Smooth muscle cell (in vitro differentiated cells): ENCODE data around the gene ANKS1B. TPM values are rescaled to one million over a fixed set of nuclear protein-coding genes. Genes with fewer than 3 reads are reported as not detected.

Source experiments
- DNase-seq: peaks from one replicate; lab custom pipeline; 2025; ENCODE audit not compliant: unreplicated experiment; lab: John Stamatoyannopoulos, UW
- H2AFZ ChIP-seq: fragments of 200-600 bp; sonication (generic); 2 replicates; pipeline ENCODE4 v1.6.0; 2016; ENCODE audit warnings: antibody characterized with exemption, low read depth, mild to moderate bottlenecking
- H3F3A ChIP-seq: fragments of 200-600 bp; sonication (generic); 2 replicates; pipeline ENCODE4 v1.6.0; 2017; ENCODE audit warnings: antibody characterized with exemption, low read depth
- H3K27ac ChIP-seq: fragments of 200-600 bp; sonication (generic); 2 replicates; pipeline ENCODE4 v1.5.1; 2016; ENCODE audit warnings: low read depth, mild to moderate bottlenecking
- H3K27me3 ChIP-seq: fragments of 200-600 bp; sonication (generic); 2 replicates; pipeline ENCODE4 v1.6.1; 2016; ENCODE audit warnings: low read depth, mild to moderate bottlenecking
- H3K36me3 ChIP-seq: fragments of 200-600 bp; sonication (generic); 2 replicates; pipeline ENCODE4 v1.5.1; 2016; ENCODE audit warnings: low read depth
- H3K4me1 ChIP-seq: fragments of 200-600 bp; sonication (generic); 2 replicates; pipeline ENCODE4 v1.5.1; 2016; ENCODE audit warnings: low read depth
- H3K4me2 ChIP-seq: fragments of 200-600 bp; sonication (generic); 2 replicates; pipeline ENCODE4 v1.6.0; 2016; ENCODE audit warnings: mild to moderate bottlenecking
- H3K4me3 ChIP-seq: fragments of 200-600 bp; sonication (generic); 2 replicates; pipeline ENCODE4 v1.5.1; 2016; ENCODE audit warnings: mild to moderate bottlenecking
- H3K79me2 ChIP-seq: fragments of 200-600 bp; sonication (generic); 2 replicates; pipeline ENCODE4 v1.6.0; 2016; ENCODE audit warnings: low read depth, mild to moderate bottlenecking
- H3K9ac ChIP-seq: fragments of 200-600 bp; sonication (generic); 2 replicates; pipeline ENCODE4 v1.6.0; 2016; ENCODE audit warnings: low read depth
- H3K9me3 ChIP-seq: fragments of 200-600 bp; sonication (generic); replicated peaks from 2 replicates; pipeline ENCODE4 v1.5.1; 2016; ENCODE audit warnings: low read depth
- H4K20me1 ChIP-seq: fragments of 200-600 bp; sonication (generic); 2 replicates; pipeline ENCODE4 v1.6.0; 2016; ENCODE audit warnings: low read depth
- WGBS: methylation state at CpG from one replicate; pipeline ENCODE4 v1.1.7; 2016; ENCODE audit warnings: low lambda C conversion rate; 5-methylcytosine and 5-hydroxymethylcytosine counted together
- polyA plus RNA-seq: library from polyadenylated mRNA; unstranded; fragments of >200 nt; fragmentation: Nextera tagmentation; extraction: Ambion mirVana; gene quantifications from 2 replicates; pipeline ENCODE4 v1.2.1, GENCODE V29; 2016
- total RNA-seq: library from RNA; depleted of rRNA; stranded (reverse); fragments of >200 nt; gene quantifications from 2 replicates; pipeline ENCODE4 v1.2.3, GENCODE V29; 2014
- TF ChIP-seq, protein P1 (sequence below): fragments of 200-600 bp; sonication (generic); IDR thresholded peaks from 2 replicates; pipeline ENCODE4 v1.5.1; 2017; ENCODE audit warnings: borderline replicate concordance, mild to moderate bottlenecking, antibody characterized with exemption; ENCODE audit not compliant: insufficient read depth, poor library complexity, severe bottlenecking

ANKS1B gene
- total and polyA plus RNA-seq, 2 experiments from 2014 or later = 0.47 to 7.3 TPM

DNA sequence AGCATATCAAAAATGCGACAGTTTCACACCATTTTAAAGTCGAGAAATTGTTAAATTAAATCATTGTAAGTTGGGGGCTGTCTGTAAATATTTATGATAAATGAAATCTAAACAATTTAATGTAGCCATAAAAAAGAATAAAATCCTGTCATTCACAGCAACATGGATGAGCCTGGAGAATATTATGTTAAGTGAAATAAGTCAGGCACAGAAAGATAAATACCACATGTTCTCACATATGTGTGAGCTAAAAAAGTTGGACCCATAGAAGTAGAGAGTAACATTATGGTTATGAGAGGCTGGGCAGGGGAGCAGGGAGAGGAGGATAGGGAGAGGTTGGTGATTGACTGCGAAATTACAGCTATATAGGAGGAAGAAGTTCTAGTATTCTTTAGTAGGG, 201.3 kb downstream of the ANKS1B start:
- H3K9me3 ChIP-seq = no peaks in the 10 kb centered on the region
- H2AFZ ChIP-seq = no peak overlapping the region
- no peak overlapping the region for H3K4me2 ChIP-seq
- no peaks in the 10 kb centered on the region for H3K36me3 ChIP-seq
- WGBS = 88% methylated on average over 3 of the region's 3 CpGs
- no peak overlapping the region for H3K27ac ChIP-seq
- no peaks in the 10 kb centered on the region for H3K27me3 ChIP-seq
- H3K4me1 ChIP-seq = no peaks in the 10 kb centered on the region
- H3K79me2 ChIP-seq = no peaks in the 10 kb centered on the region
- TF ChIP-seq, protein P1, sequence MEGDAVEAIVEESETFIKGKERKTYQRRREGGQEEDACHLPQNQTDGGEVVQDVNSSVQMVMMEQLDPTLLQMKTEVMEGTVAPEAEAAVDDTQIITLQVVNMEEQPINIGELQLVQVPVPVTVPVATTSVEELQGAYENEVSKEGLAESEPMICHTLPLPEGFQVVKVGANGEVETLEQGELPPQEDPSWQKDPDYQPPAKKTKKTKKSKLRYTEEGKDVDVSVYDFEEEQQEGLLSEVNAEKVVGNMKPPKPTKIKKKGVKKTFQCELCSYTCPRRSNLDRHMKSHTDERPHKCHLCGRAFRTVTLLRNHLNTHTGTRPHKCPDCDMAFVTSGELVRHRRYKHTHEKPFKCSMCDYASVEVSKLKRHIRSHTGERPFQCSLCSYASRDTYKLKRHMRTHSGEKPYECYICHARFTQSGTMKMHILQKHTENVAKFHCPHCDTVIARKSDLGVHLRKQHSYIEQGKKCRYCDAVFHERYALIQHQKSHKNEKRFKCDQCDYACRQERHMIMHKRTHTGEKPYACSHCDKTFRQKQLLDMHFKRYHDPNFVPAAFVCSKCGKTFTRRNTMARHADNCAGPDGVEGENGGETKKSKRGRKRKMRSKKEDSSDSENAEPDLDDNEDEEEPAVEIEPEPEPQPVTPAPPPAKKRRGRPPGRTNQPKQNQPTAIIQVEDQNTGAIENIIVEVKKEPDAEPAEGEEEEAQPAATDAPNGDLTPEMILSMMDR = no peak
- H3F3A ChIP-seq = no peaks in the 10 kb centered on the region
- H3K9ac ChIP-seq = no peak overlapping the region
- no peak for DNase-seq
- no peaks in the 10 kb centered on the region for H4K20me1 ChIP-seq
- no peak overlapping the region for H3K4me3 ChIP-seq

DNA sequence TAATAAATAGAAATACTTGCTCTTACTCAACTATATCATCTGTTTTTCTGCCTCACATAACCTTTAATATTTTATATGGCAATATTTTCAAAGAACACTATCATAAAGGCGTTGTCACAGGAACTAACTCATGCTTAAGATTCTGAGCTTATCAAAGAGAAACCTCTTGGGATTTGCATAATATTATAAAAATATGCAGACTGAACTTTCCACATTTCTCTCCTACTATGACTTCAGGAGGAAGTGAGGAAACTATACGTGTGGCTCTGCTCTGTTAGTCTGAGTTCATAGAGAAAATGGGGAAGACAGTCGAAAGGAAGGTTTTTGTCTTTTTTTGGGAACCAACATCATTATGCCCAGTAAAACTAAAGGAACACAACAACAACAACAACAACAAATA, 212.5 kb downstream of the ANKS1B start:
- no peak for DNase-seq

DNA sequence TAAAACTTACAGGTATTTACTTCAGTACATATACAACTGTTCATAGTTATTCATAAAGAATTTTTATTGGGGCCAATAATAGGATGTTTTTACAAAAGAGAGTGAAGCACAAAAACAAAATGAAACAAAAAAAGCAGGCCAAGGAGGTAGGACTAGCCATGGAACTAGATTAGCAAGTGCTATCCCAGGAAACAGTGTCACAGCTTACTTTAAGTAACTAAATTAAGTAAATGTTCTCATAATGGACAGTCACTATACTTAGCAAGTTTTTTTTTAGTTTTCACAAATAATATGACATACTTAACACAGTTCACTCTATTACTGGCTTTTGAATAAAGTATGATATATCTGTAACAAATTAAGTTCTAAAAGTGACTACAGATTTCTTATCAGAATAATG, 213.1 kb downstream of the ANKS1B start:
- Histone ChIP-seq H3K79me2 (no peaks in the 10 kb centered on the region), H3K9ac (no peak overlapping the region), H3K36me3 (no peaks in the 10 kb centered on the region), H3K4me1 (no peaks in the 10 kb centered on the region), H3K27ac (no peak overlapping the region), H3K4me2 (no peak overlapping the region), H4K20me1 (no peaks in the 10 kb centered on the region), H3K27me3 (no peaks in the 10 kb centered on the region), H3F3A (no peaks in the 10 kb centered on the region), H3K4me3 (no peak overlapping the region), H2AFZ (no peak overlapping the region), H3K9me3 (no peaks in the 10 kb centered on the region)
- TF ChIP-seq, protein P1 = no peak
- no peak for DNase-seq

More for the DNA sequence above, 212.5 kb downstream of the ANKS1B start:
- Histone ChIP-seq H3F3A (no peaks in the 10 kb centered on the region), H3K4me3 (no peak overlapping the region), H2AFZ (no peak overlapping the region), H3K79me2 (no peaks in the 10 kb centered on the region), H3K4me2 (no peak overlapping the region), H3K4me1 (no peaks in the 10 kb centered on the region), H3K36me3 (no peaks in the 10 kb centered on the region), H3K9me3 (no peaks in the 10 kb centered on the region), H3K27me3 (no peaks in the 10 kb centered on the region), H3K27ac (no peak overlapping the region), H3K9ac (no peak overlapping the region), H4K20me1 (no peaks in the 10 kb centered on the region)
- TF ChIP-seq, protein P1 = no peak
- WGBS = 78% methylated on average over 3 of the region's 3 CpGs

DNA sequence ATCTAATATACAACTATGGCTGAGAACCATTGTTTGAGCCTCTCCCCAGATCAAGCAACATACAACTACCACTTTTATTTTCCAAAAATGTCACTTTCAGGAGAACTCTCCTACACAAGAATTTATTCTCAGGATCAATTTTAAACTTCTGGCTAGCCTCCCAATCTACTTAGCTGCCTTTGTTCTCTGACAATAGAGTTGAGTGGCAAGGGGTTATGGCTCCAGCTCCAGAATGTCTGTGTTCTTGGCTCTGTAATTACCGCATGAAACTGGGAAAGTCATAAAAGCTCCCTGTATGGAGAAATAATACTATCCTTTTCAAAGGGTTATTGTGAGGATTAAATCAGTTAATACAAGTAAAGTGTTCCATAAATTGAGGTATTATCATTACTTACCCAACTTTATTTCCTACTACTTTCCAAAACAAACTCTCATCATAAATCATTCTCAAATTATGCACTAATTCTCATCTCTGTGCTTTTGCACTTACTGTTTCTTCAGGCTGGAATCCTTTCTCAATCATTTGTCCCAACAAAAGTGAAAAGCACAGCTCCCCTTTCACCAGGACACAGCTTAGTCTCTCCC, 215.2 kb downstream of the ANKS1B start:
- H4K20me1 ChIP-seq = no peaks in the 10 kb centered on the region
- no peaks in the 10 kb centered on the region for H3K27me3 ChIP-seq
- H3F3A ChIP-seq = no peaks in the 10 kb centered on the region
- DNase-seq = no peak
- WGBS = 70% methylated on average over 1 of the region's 1 CpG
- H3K36me3 ChIP-seq = no peaks in the 10 kb centered on the region
- no peaks in the 10 kb centered on the region for H3K9me3 ChIP-seq
- H3K79me2 ChIP-seq = no peaks in the 10 kb centered on the region
- H3K4me2 ChIP-seq = no peak overlapping the region
- H3K4me3 ChIP-seq = no peak overlapping the region
- H3K9ac ChIP-seq = no peak overlapping the region
- H2AFZ ChIP-seq = no peak overlapping the region
- no peak overlapping the region for H3K27ac ChIP-seq
- H3K4me1 ChIP-seq = no peaks in the 10 kb centered on the region
- TF ChIP-seq, protein P1 = no peak
